ENCODE data around the gene PRAMEF18. TPM values are rescaled to one million over a fixed set of nuclear protein-coding genes. Genes with fewer than 3 reads are reported as not detected.
"Not testable (repeated sequence)": the region's sequence is repeated elsewhere in the genome, so short reads cannot be mapped to it uniquely, and the experiment has no call there.

PRAMEF18 gene, protein sequence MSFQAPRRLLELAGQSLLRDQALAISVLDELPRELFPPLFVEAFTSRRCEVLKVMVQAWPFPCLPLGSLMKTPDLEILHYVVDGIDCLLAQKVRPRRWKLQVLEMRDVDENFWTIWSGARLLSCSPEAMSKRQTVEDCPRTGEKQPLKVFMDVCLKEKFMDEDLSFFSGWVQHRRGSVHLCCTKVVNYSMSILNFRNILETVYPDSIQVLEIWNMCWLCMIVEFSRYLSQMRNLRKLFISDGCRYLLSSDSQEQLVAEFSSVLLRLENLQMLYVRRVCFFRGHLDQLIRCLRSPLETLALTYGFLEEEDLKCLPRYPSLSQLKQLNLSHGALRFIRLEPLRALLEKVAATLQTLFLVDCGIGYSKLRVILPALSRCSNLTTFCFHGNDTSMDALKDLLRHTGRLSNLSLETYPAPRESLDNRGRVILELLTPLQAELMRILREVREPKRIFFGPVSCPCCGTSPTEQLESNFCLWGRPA
- total RNA-seq (2014; rRNA removed; shearing (Covaris generic)): not detected in 2 replicates
- not detected in 2 replicates for polyA plus RNA-seq (2016; fragmentation: Nextera tagmentation; extraction: Ambion mirVana)
- long read RNA-seq: 0 reads

DNA sequence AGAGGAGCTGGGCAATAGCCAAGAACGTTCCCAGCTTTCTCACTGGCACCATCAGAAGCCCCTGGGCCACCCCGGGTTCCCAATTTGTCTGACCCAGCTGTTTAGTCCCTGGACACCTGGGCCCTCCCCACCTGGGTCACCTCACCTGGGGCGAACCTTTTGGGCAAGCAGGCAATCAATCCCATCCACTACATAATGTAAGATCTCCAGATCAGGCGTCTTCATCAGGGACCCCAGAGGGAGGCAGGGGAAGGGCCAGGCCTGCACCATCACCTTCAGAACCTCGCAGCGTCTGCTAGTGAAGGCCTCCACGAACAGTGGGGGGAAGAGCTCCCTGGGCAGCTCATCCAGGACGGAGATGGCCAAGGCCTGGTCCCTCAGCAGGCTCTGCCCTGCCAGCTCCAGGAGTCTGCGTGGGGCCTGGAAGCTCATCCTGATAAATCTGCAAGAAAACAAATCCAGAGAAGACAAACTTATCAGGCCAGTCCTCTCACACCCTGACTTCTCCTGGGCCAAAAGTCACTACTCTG, at the start of gene PRAMEF18:
Gene PRAMEF18 (minus strand): TSS at position 480 of the 530 bp plus-strand sequence. CDS start 48 bp downstream, at position 432.
- DNase-seq (ENCODE audit: low spot score); H2AFZ ChIP-seq; H3K4me3 Mint-ChIP-seq; H4K20me1 ChIP-seq (replicated peaks; ENCODE audit: insufficient read depth); H3K4me1 Mint-ChIP-seq; H3K27ac Mint-ChIP-seq; H3K27me3 ChIP-seq (ENCODE audit: insufficient read depth); H3K27ac ChIP-seq (ENCODE audit: low read depth); H3K27me3 Mint-ChIP-seq (ENCODE audit: insufficient read depth, low read depth, poor library complexity); H3K4me1 ChIP-seq (ENCODE audit: insufficient read depth); ATAC-seq; H3F3A ChIP-seq (replicated peaks; ENCODE audit: low read depth); H3K79me2 ChIP-seq (replicated peaks; ENCODE audit: insufficient read depth); H3K4me3 ChIP-seq; H3K36me3 ChIP-seq (ENCODE audit: insufficient read depth); H3K4me2 ChIP-seq; H3K9me2 ChIP-seq (ENCODE audit: insufficient read depth): not testable (repeated sequence)
- Mint-ChIP-seq H3K36me3 (ENCODE audit: low read depth) (peaks cover 39% of the 10 kb centered on the region), H3K9me3 (peaks cover 61% of the 10 kb centered on the region)

DNA sequence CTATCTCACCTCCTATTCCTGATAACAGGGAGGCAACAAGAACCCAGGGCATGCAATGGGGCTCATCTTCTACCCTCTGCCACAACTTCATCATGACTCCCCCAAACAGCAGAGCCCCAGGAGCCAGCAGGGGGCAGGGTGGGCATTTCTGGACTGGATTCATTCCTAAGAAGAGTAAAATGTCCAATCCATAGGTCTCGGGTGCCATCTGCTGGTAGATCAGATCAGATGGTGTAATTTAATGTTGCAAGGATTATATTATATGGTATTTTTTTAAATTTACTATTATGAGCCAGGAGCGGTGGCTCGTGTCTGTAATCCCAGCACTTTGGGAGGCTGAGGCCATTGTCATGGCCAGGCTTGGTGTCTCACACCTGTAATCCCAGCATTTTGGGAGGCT, 39.2 kb upstream of the PRAMEF18 start:
- not testable (repeated sequence) for DNase-seq (ENCODE audit: low spot score); H3K4me3 Mint-ChIP-seq; H3K4me1 ChIP-seq (ENCODE audit: insufficient read depth); H4K20me1 ChIP-seq (replicated peaks; ENCODE audit: insufficient read depth); H3K9me2 ChIP-seq (ENCODE audit: insufficient read depth); H3F3A ChIP-seq (replicated peaks; ENCODE audit: low read depth); H3K4me2 ChIP-seq; H3K27ac Mint-ChIP-seq; H3K9me3 Mint-ChIP-seq; H3K36me3 Mint-ChIP-seq (ENCODE audit: low read depth); H3K4me3 ChIP-seq; H3K36me3 ChIP-seq (ENCODE audit: insufficient read depth); H3K27me3 Mint-ChIP-seq (ENCODE audit: insufficient read depth, low read depth, poor library complexity); H2AFZ ChIP-seq; H3K27ac ChIP-seq (ENCODE audit: low read depth); ATAC-seq; H3K27me3 ChIP-seq (ENCODE audit: insufficient read depth); H3K4me1 Mint-ChIP-seq; H3K79me2 ChIP-seq (replicated peaks; ENCODE audit: insufficient read depth)

DNA sequence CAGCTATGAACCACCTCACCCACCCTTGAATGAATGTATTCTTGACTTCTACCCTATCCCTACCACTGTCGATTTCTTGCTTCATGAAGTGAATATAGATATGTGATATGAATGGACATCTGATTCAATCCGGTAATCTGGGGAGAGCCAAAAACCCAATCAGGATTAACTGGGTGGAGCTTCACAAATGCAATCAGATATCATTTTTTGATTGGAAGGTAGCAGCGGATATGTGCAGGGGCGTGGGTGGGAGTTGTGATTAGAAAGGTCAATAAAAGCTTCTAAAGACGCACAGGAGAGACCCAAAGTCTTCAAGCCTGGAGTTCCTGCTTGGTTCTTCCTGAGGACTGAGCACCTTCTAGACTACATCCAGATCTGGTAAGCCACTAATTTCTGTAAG, 27.9 kb upstream of the PRAMEF18 start, which contains the start of gene PRAMEF5:
Gene PRAMEF5 (plus strand): TSS at position 301 of the 400 bp plus-strand sequence. CDS start 5,071 bp downstream, outside the sequence.
- not testable (repeated sequence) for H3K4me3 ChIP-seq; H3K36me3 Mint-ChIP-seq (ENCODE audit: low read depth); H3K4me3 Mint-ChIP-seq; DNase-seq (ENCODE audit: low spot score); H3K27ac Mint-ChIP-seq; H3K27ac ChIP-seq (ENCODE audit: low read depth); H3K4me1 ChIP-seq (ENCODE audit: insufficient read depth); H3K4me1 Mint-ChIP-seq; H4K20me1 ChIP-seq (replicated peaks; ENCODE audit: insufficient read depth); H3K27me3 ChIP-seq (ENCODE audit: insufficient read depth); H3F3A ChIP-seq (replicated peaks; ENCODE audit: low read depth); H3K9me2 ChIP-seq (ENCODE audit: insufficient read depth); H3K4me2 ChIP-seq; H3K79me2 ChIP-seq (replicated peaks; ENCODE audit: insufficient read depth); H3K36me3 ChIP-seq (ENCODE audit: insufficient read depth); H3K27me3 Mint-ChIP-seq (ENCODE audit: insufficient read depth, low read depth, poor library complexity); ATAC-seq; H3K9me3 Mint-ChIP-seq; H2AFZ ChIP-seq

- H3K27ac ChIP-seq (ENCODE audit: low read depth); H2AFZ ChIP-seq; H3K4me3 Mint-ChIP-seq; ATAC-seq; H3K4me2 ChIP-seq; H3K36me3 ChIP-seq (ENCODE audit: insufficient read depth); H3K4me1 ChIP-seq (ENCODE audit: insufficient read depth); DNase-seq (ENCODE audit: low spot score); H3K79me2 ChIP-seq (replicated peaks; ENCODE audit: insufficient read depth); H3K9me2 ChIP-seq (ENCODE audit: insufficient read depth); H3K27ac Mint-ChIP-seq; H3K4me1 Mint-ChIP-seq; H3K27me3 Mint-ChIP-seq (ENCODE audit: insufficient read depth, low read depth, poor library complexity); H3K4me3 ChIP-seq; H4K20me1 ChIP-seq (replicated peaks; ENCODE audit: insufficient read depth); H3F3A ChIP-seq (replicated peaks; ENCODE audit: low read depth); H3K27me3 ChIP-seq (ENCODE audit: insufficient read depth): not testable (repeated sequence)
- Mint-ChIP-seq H3K36me3 (ENCODE audit: low read depth) (peaks cover 28% of the 10 kb centered on the region), H3K9me3 (peaks cover 51% of the 10 kb centered on the region)
Measured at GRCh38 chr1:13247122-13247521, 21.2 kb upstream of the PRAMEF18 start.

GRCh38 chr1:13246554-13246871, 20.6 kb upstream of the PRAMEF18 start:
- not testable (repeated sequence) for H3F3A ChIP-seq (replicated peaks; ENCODE audit: low read depth); H3K27ac Mint-ChIP-seq; H3K4me3 ChIP-seq; H3K4me2 ChIP-seq; H3K27ac ChIP-seq (ENCODE audit: low read depth); H3K27me3 ChIP-seq (ENCODE audit: insufficient read depth); H3K27me3 Mint-ChIP-seq (ENCODE audit: insufficient read depth, low read depth, poor library complexity); H3K36me3 ChIP-seq (ENCODE audit: insufficient read depth); H4K20me1 ChIP-seq (replicated peaks; ENCODE audit: insufficient read depth); H3K4me1 Mint-ChIP-seq; H3K9me2 ChIP-seq (ENCODE audit: insufficient read depth); ATAC-seq; H2AFZ ChIP-seq; H3K79me2 ChIP-seq (replicated peaks; ENCODE audit: insufficient read depth); DNase-seq (ENCODE audit: low spot score); H3K4me3 Mint-ChIP-seq; H3K4me1 ChIP-seq (ENCODE audit: insufficient read depth)
- peaks cover 31% of the 10 kb centered on the region for H3K36me3 Mint-ChIP-seq (ENCODE audit: low read depth)
- peaks cover 57% of the 10 kb centered on the region for H3K9me3 Mint-ChIP-seq

GRCh38 chr1:13245841-13246553, 20.0 kb upstream of the PRAMEF18 start:
- H3K4me3 ChIP-seq, H3K27ac Mint-ChIP-seq: not testable (repeated sequence)

More at GRCh38 chr1:13245841-13246553, 20.0 kb upstream of the PRAMEF18 start:
- not testable (repeated sequence) for H3K79me2 ChIP-seq (replicated peaks; ENCODE audit: insufficient read depth); H3K27ac ChIP-seq (ENCODE audit: low read depth); H3K27me3 Mint-ChIP-seq (ENCODE audit: insufficient read depth, low read depth, poor library complexity); H2AFZ ChIP-seq; ATAC-seq; H3K4me1 Mint-ChIP-seq; H3K27me3 ChIP-seq (ENCODE audit: insufficient read depth); H3K4me1 ChIP-seq (ENCODE audit: insufficient read depth); H3F3A ChIP-seq (replicated peaks; ENCODE audit: low read depth); DNase-seq (ENCODE audit: low spot score); H3K36me3 ChIP-seq (ENCODE audit: insufficient read depth); H4K20me1 ChIP-seq (replicated peaks; ENCODE audit: insufficient read depth); H3K4me2 ChIP-seq; H3K4me3 Mint-ChIP-seq; H3K9me2 ChIP-seq (ENCODE audit: insufficient read depth)
- peaks cover 62% of the 10 kb centered on the region for H3K9me3 Mint-ChIP-seq
- H3K36me3 Mint-ChIP-seq (ENCODE audit: low read depth): peaks cover 37% of the 10 kb centered on the region

Data from GM23338 (cell line).